ENCODE data around the gene PXYLP1. TPM values are rescaled to one million over a fixed set of nuclear protein-coding genes. Genes with fewer than 3 reads are reported as not detected.

The PXYLP1 gene
- total and polyA plus RNA-seq, 2 donors (not counting 1 experiment from before 2014, with no cell fraction given) = 1.4 to 4.5 TPM

DNA sequence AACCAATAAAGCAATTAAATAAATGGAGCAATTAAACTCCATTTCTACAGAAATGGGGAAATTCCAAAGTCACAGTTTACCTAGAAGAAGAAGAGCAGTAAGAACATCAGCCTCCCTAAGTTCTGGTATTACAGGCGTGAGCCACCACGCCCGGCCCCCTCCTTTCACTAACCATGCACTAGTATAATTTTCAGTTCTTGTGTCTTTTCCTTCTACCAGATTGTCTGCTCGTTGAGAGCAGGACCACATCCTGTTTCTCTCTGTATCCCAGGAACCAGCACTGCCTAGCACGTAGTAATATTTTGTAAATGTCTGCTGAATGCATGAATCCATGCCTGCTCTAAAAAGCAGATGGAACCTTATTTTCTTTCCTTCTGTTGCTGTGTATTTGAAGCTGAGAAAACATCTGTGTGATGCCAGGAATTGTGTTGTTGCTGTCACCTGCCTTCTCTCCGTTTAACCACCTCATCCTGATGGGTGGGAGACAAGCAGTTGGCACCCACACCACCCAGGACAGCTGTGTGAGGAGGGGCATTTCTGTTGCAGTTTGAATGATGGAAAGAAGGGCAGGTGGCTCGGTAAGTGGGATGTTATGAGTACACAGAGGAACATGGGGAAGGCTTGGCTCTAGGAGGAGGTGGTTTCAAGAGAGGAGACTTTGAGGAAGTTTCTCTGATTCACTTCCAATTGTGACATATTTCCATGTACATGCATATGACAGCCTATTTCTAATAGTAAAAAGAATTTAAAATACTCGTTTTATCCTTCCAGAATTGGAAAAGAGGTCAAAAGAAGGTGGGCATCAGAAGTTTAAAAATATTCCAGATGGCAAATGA, 30.1 kb downstream of the PXYLP1 start:
- Histone ChIP-seq H3K9ac (ENCODE audit: low read length) (no peak overlapping the region), H2AFZ (ENCODE audit: insufficient read depth, low read depth, low read length, poor library complexity, severe bottlenecking) (no peak overlapping the region), H3K4me3 (ENCODE audit: control extremely low read depth in 1 of 5, extremely low read depth in 1 of 5, insufficient read depth in 1 of 5, low read depth in 2 of 5, low read length in 4 of 5) (no peak overlapping the region), H3K9me3 (ENCODE audit: control extremely low read depth in 1 of 3, control insufficient read depth in 2 of 3, insufficient read depth in 1 of 3, low read length in 2 of 3) (peaks cover 0 to 2% (median 0%) of the 10 kb centered on the region in 3 donors), H3K36me3 (replicated peaks in 1 of 2; ENCODE audit: control extremely low read depth in 1 of 2, control insufficient read depth in 1 of 2, extremely low read depth in 1 of 2, insufficient read depth in 2 of 2, low read length in 1 of 2) (no peaks in the 10 kb centered on the region), H3K27me3 (replicated peaks in 1 of 4; ENCODE audit: control extremely low read depth in 1 of 4, control insufficient read depth in 3 of 4, insufficient read depth in 4 of 4, low read length in 3 of 4) (no peaks in the 10 kb centered on the region), H3K79me2 (ENCODE audit: control insufficient read depth, insufficient read depth, low read length) (no peaks in the 10 kb centered on the region), H3K4me1 (ENCODE audit: control insufficient read depth in 2 of 2, insufficient read depth in 2 of 2, low read length in 2 of 2) (peaks cover under 1 to 2% of the 10 kb centered on the region in 2 donors), H3K27ac (ENCODE audit: low read length in 2 of 2) (no peak overlapping the region), H4K20me1 (ENCODE audit: control insufficient read depth, insufficient read depth, low read length, poor library complexity, severe bottlenecking) (no peaks in the 10 kb centered on the region), H3K4me2 (replicated peaks; ENCODE audit: low read depth, low read length, poor library complexity, severe bottlenecking) (no peak overlapping the region)
- ChIA-PET POLR2A (no interaction called here), CTCF (no interaction called here)
- intact Hi-C loops (cut with micrococcal nuclease) = no loop called here
- TF ChIP-seq, protein P1, sequence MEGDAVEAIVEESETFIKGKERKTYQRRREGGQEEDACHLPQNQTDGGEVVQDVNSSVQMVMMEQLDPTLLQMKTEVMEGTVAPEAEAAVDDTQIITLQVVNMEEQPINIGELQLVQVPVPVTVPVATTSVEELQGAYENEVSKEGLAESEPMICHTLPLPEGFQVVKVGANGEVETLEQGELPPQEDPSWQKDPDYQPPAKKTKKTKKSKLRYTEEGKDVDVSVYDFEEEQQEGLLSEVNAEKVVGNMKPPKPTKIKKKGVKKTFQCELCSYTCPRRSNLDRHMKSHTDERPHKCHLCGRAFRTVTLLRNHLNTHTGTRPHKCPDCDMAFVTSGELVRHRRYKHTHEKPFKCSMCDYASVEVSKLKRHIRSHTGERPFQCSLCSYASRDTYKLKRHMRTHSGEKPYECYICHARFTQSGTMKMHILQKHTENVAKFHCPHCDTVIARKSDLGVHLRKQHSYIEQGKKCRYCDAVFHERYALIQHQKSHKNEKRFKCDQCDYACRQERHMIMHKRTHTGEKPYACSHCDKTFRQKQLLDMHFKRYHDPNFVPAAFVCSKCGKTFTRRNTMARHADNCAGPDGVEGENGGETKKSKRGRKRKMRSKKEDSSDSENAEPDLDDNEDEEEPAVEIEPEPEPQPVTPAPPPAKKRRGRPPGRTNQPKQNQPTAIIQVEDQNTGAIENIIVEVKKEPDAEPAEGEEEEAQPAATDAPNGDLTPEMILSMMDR (IDR thresholded peaks at IDR 0.05) = no peak
- TF ChIP-seq EZH2 (IDR thresholded peaks at IDR 0.05; ENCODE audit: borderline replicate concordance, insufficient read depth, low read depth, low read length, poor library complexity, severe bottlenecking) = no peak
- H3K9me3 Mint-ChIP-seq (ENCODE audit: insufficient read depth) = no peaks in the 10 kb centered on the region
- H3K27me3 Mint-ChIP-seq = no peaks in the 10 kb centered on the region
- no peak overlapping the region for H3K4me3 Mint-ChIP-seq
- H3K27ac Mint-ChIP-seq = no peak overlapping the region
- no peak for ATAC-seq (ENCODE audit: low read depth)
- DNase-seq = no peak
- peaks cover 2% of the 10 kb centered on the region for H3K4me1 Mint-ChIP-seq
- WGBS (ENCODE audit: insufficient coverage) = 88% methylated on average over 1 of the region's 8 CpGs

DNA sequence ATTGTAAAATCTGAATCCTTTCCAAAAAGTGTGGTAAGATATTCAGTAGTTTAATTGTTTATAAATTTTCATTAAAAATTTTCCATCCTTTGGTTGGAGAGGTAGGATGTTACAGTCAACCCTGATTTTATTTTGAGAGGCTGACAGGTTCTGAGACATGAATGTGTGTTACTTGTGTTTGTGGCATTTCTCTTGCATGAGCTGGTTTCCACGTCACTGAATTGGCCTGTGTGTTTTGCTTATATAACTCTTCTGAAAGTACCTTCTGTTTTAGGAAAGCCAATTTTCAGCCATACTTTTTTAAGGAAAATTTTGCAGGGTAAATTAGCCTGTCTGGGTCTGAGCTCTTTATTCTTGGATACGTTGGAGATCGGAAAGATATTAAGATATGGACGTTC, 30.7 kb downstream of the PXYLP1 start:
- ChIA-PET CTCF (no interaction called here), POLR2A (no interaction called here)
- Mint-ChIP-seq H3K4me3 (no peak overlapping the region), H3K27me3 (no peaks in the 10 kb centered on the region), H3K4me1 (peaks cover 8% of the 10 kb centered on the region), H3K27ac (no peak overlapping the region), H3K9me3 (ENCODE audit: insufficient read depth) (no peaks in the 10 kb centered on the region)
- no peak for TF ChIP-seq EZH2 (IDR thresholded peaks at IDR 0.05; ENCODE audit: borderline replicate concordance, insufficient read depth, low read depth, low read length, poor library complexity, severe bottlenecking)
- TF ChIP-seq, protein P1 (IDR thresholded peaks at IDR 0.05) = no peak
- Histone ChIP-seq H3K27ac (ENCODE audit: low read length in 2 of 2) (no peak overlapping the region), H4K20me1 (ENCODE audit: control insufficient read depth, insufficient read depth, low read length, poor library complexity, severe bottlenecking) (no peaks in the 10 kb centered on the region), H3K36me3 (replicated peaks in 1 of 2; ENCODE audit: control extremely low read depth in 1 of 2, control insufficient read depth in 1 of 2, extremely low read depth in 1 of 2, insufficient read depth in 2 of 2, low read length in 1 of 2) (no peaks in the 10 kb centered on the region), H3K9ac (ENCODE audit: low read length) (no peak overlapping the region), H3K4me2 (replicated peaks; ENCODE audit: low read depth, low read length, poor library complexity, severe bottlenecking) (no peak overlapping the region), H3K9me3 (ENCODE audit: control extremely low read depth in 1 of 3, control insufficient read depth in 2 of 3, insufficient read depth in 1 of 3, low read length in 2 of 3) (peaks cover 0 to 2% (median 0%) of the 10 kb centered on the region in 3 donors), H3K4me3 (ENCODE audit: control extremely low read depth in 1 of 5, extremely low read depth in 1 of 5, insufficient read depth in 1 of 5, low read depth in 2 of 5, low read length in 4 of 5) (no peak overlapping the region), H2AFZ (ENCODE audit: insufficient read depth, low read depth, low read length, poor library complexity, severe bottlenecking) (no peak overlapping the region), H3K79me2 (ENCODE audit: control insufficient read depth, insufficient read depth, low read length) (no peaks in the 10 kb centered on the region), H3K27me3 (replicated peaks in 1 of 4; ENCODE audit: control extremely low read depth in 1 of 4, control insufficient read depth in 3 of 4, insufficient read depth in 4 of 4, low read length in 3 of 4) (no peaks in the 10 kb centered on the region), H3K4me1 (ENCODE audit: control insufficient read depth in 2 of 2, insufficient read depth in 2 of 2, low read length in 2 of 2) (peaks cover 3 to 4% of the 10 kb centered on the region in 2 donors)
- ATAC-seq (ENCODE audit: low read depth) (no peak), DNase-seq (no peak)
- WGBS (ENCODE audit: insufficient coverage) = no CpG with 5 or more reads among the region's 4 CpGs
- intact Hi-C loops (cut with micrococcal nuclease) = no loop called here

All from B cell (primary cell).